HG03060 (cell line): Measurements from ENCODE around the gene SUMF1.

Experiments used
- ATAC-seq: cut with Tn5 transposase; IDR thresholded peaks from one replicate; pipeline ENCODE4 v1.9.1; 2021; ENCODE audit warnings: low read depth, moderate number of reproducible peaks; ENCODE audit not compliant: unreplicated experiment

Gene SUMF1

GRCh38 chr3:4498446-4498845 is 31.4 kb upstream of the SUMF1 start:
- ATAC-seq: no peak

DNA sequence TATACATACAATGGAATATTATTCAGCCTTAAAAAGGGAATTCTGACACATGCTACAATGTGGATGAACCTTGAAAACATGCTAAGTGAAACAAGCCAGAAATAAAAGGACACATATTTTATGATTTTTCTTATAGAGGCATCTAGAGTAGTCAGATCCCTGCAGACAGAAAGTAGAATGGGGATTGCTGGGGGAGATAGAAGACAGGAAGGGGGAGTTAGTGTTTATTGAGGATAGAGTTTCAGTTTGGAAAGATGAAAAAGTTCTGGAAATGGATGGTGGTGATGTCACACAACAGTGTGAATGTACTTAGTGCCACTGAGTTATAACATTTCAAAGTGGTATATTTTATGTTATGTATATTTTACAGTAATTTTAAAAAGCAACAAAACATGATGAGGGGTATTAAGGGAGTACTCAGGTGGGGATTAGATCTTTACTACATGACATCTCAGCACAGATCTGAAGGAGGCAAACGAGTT is 30.8 kb upstream of the SUMF1 start:
- ATAC-seq: no peak

DNA sequence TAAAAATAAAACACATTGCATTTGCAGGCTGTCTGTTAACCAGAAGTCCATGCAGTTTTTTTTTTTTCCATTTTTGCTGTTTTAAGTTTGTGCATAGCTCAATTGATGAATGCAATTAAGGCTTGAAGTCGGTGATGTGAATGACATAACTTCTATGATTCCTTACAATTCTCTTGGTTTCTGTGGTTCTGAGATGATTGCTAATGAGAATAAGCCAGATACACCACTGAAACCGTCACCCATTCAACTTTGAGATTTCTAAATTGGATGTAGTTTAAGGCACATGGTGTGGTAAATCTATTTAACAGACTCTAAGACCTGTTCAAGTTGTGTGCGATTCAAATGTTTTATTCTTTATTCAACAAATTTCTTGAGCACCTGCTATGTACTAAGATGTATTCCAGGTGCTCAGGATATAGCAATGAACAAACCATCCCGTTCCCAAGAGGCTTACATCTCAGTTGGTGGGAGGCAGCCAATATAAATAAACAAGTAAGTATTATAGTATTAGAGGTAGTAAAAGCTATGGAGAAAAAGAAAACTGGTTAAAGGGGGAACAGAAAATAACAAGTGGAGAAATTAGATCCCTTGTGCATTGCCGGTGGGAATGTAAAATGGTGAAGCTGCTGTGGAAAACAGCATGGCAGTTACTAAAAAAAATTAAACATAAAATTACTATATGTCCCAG is 30.1 kb upstream of the SUMF1 start:
- ATAC-seq: no peak

DNA sequence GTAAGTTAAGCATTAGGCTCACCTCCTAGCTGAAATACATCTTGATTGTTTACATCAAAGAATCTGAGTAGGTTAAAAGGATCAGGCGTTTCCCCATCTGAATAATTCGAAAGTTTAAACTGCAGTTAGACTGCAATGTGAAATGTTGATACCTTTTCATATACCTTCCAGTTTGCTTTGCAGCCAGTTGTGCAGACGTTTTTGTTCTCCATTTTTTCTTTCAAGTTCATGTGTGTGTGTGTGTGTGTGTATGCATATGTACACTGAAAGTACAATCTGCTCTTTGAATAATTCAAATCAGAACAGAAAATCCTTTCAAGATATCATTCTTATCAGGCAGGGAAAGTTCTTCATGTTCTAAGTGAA is 29.0 kb upstream of the SUMF1 start:
- no peak for ATAC-seq

GRCh38 chr3:4495294-4496086 is 28.4 kb upstream of the SUMF1 start:
- ATAC-seq: no peak

- no peak for ATAC-seq
Measured at GRCh38 chr3:4494895-4495264, 27.8 kb upstream of the SUMF1 start.

DNA sequence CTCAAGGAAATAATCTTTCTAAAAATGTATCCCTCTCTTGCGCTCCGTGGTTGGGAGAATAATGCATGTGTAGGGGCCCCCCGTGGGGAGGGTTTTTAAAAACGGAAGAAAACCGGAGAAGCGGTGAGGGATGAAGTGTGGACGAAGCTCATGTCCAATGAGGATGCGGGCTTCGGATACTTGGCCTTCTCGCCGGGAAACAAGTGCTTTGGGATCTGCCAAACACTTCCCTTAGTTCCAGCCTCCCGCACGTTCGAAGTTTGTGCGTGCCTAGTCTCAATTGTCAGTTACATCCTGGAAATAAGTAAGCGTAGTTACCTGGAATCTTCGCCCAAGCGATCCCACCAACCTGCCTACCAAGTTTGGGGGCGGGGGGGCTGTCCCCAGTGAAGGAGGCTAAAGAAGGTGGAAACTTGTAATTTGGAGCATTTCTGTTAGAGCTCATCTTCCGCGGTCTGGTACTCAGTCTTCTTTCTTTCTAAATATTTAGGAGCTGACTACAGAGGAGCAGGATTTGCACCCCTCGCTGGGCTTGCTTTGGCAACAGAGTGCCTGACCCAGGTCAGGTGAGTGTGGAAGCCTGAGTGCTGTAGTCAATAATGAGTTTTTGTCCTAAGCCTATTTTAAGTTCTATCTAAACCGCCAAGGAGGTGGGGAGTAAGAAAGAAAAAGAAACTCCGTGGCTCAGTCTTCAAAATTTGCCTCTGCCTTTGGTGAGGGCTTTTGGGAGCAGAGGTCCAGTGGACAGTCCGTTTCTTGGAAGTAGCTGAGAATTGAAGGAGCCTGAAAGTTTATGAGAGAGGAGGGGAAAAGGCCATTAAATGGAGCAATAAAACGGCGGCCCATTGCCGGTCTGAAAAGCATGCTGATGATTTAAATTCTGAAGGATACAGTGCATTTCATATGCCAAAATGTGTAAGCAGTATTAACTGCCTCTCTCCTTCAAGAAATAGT is 27.1 kb upstream of the SUMF1 start:
- no peak for ATAC-seq

- ATAC-seq: peak; percentile 85
Measured at GRCh38 chr3:4493014-4493940, 26.2 kb upstream of the SUMF1 start, which contains the start of gene ITPR1. Gene ITPR1 (plus strand): TSS chr3:4493348. CDS start chr3:4516492, 23,144 bp downstream.

DNA sequence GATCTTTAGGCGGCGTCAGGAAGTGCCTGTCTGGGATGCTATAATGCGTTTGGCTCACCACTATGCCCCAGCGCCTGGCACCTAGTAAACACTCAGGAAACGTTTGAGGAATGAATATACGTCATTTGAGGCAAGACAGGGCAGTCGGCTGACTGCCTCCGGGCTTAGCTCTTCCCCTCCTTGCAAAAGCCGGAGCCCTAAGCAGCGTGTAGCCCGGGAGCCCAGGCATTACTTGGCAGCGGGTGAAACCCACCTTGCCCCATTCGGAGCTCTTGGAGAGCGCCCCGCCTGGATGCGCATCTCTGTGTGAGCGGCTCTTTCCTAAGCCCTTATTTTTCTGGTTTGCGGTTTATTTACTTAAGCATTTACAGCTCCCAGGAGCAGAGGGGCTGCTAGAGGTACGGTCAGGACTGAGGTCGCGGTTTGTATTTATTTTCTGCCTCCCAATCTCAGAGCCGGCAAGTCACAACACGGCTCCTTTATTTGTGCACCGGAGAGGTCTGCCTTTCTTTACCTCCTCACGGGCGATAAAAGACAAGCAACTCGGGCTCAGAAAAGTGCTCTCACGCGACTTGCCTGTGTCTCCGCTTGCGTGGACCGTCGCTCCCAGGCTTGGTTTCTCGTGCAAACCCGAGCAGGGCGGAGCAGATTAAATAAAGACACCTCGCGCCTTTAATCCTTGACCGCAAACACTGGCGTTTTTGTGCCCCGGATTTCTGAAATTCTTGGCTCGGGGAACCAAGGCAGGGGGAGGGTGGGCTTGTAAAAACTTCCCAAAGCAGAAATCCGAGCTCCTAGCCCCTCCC is 25.3 kb upstream of the SUMF1 start:
- ATAC-seq: no peak

DNA sequence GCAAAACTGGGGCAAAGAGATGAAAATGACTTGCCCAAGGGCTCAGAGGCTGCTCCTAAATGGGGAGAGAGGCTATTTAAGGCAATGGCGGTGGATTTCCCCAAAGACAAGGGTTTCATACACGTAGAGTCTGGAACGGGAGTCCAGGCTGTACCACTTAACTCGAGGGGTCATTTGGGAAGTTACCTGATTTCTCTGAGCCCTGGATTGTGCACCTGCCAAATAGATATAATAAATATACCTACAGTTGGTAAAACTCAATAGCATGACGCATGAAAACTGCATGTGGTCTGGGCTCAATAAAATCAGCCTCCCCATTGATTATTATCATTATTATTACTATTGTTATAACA is 24.8 kb upstream of the SUMF1 start:
- ATAC-seq: no peak

DNA sequence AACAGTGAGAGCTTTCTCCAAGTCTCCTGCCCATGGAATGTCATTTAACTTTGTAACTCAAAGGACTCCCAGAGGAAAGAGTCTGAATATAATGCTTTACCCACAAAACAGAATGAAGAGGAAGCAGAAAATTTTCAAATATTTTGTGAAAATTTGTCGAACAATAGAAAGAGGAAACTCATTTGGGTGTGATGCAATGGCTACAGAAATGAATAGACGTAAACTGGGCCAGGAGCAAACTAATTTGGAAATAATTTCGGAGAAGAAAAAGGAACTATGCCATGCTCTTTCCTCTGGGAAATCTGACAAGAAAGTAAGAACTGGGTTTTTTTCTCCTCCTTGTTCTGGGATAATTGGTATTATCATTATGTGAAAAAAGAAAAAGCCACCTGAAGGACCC is 11.2 kb upstream of the SUMF1 start:
- no peak for ATAC-seq

- no peak for ATAC-seq
Measured at GRCh38 chr3:4476496-4476895, 9.4 kb upstream of the SUMF1 start.

GRCh38 chr3:4475804-4476203 is 8.7 kb upstream of the SUMF1 start:
- ATAC-seq: no peak

- peak; percentile 66 for ATAC-seq
Measured at GRCh38 chr3:4474683-4475490, 7.8 kb upstream of the SUMF1 start.

DNA sequence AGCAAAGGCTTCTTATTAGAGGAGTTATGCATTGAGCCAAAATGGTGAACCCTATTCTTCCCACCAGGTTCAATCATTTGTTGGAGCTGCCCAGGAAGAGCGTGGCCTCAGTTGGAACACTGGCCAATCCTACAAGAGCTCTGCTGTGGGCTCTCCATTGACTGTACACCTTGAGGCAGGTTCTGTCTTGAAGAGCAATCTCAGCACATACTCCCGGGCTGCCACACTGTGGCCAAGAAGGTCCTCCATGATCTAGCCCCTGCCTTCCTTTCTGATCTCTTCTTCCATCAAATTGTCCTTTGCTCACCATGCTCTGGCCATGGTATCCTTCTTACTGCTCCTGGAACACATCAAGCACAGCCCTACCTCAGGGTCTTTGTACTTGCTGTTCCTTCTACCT is 5.7 kb upstream of the SUMF1 start:
- ATAC-seq: no peak

GRCh38 chr3:4472312-4472711 is 5.2 kb upstream of the SUMF1 start:
- no peak for ATAC-seq

- no peak for ATAC-seq
Measured at GRCh38 chr3:4471907-4472306, 4.8 kb upstream of the SUMF1 start.

- ATAC-seq: no peak
Measured at GRCh38 chr3:4467522-4467867, 426 bp upstream of the SUMF1 start.
